GM04503 (cell line): ENCODE results near the gene KLHDC2.
"Not testable (repeated sequence)": the region's sequence is repeated elsewhere in the genome, so short reads cannot be mapped to it uniquely, and the experiment has no call there.

Source experiments
- DNase-seq: peaks from one replicate; pipeline ENCODE4 v3.0.0-alpha.2; 2012; ENCODE audit warnings: low read depth

Gene KLHDC2

GRCh38 chr14:49767571-49768300 lies at the start of gene KLHDC2:
Gene KLHDC2, plus strand, starts transcription at chr14:49768153. Its CDS starts 316 bp downstream, at chr14:49768469.
- DNase-seq = peak; percentile 19

DNA sequence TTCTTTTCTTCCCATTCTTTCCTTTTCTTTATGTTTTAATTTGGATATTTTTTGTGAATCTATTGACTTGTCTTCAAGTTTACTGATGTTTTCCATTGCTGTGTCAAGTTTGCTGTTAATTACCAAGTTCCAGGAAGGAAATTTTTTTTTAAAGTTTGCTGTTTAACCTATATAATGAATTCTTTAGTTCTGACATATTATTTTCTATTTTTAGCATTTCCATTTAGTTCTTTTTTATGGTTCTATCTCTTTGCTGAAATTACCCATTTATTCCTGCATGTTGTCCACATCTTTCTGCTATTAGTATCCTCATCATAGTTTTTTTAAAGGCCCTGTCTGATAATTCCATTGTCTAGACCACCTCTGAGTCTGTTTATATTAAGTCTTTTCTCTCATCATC lies 47.2 kb upstream of the KLHDC2 start:
- DNase-seq = no peak

DNA sequence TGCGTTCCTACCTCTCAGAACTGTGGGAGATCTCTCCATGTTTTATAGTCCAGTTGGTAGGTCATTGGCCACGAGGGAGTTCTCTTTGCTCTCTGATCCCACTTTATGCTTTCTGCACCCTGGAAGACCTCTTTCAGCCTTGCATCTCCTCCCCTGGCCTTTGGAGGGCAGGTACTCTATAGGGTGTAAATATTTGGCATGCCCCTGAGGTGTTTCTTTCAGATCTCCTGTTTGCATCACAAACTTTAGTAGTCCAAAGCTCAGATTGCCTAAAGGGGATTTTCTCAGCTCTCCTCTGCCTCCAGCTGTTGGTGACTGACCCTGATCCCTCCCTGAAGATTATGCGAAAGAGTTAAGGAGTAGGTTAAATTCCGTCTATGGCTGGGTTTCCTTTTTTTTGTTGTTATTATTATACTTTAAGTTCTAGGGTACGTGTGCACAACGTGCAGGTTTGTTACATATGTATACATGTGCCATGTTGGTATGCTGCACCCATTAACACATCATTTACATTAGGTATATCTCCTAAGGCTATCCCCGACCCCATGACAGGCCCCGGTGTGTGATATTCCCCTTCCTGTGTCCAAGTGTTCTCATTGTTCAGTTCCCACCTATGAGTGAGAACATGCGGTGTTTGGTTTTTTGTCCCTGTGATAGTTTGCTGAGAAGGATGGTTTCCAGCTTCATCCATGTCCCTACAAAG lies 46.1 kb upstream of the KLHDC2 start:
- DNase-seq = not testable (repeated sequence)

DNA sequence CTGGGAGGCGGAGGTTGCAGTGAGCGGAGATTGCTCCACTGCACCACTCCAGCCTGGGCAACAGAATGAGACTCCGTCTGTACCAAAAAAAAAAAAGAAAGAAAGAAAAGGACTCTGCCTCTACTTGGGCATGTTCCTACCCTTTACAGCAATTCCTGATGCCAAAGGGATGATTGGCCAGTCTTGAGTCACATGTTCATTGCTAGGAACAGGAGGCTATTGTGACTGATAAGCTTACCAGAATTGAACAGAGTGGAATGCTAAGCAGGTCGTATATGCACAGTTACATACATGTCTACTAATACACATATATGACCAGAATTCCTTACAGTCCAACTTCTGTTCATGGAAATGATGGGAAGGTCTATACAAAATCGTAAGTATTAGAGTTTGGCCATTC lies 40.8 kb upstream of the KLHDC2 start:
- DNase-seq = no peak

- no peak for DNase-seq
Measured at GRCh38 chr14:49732896-49733295, 35.1 kb upstream of the KLHDC2 start.

GRCh38 chr14:49733836-49734235 lies 34.1 kb upstream of the KLHDC2 start:
- DNase-seq = no peak

- not testable (repeated sequence) for DNase-seq
Measured at GRCh38 chr14:49735669-49736068, 32.3 kb upstream of the KLHDC2 start.

- no peak for DNase-seq
Measured at GRCh38 chr14:49745191-49745590, 22.8 kb upstream of the KLHDC2 start.

GRCh38 chr14:49746476-49746875 lies 21.5 kb upstream of the KLHDC2 start:
- not testable (repeated sequence) for DNase-seq

GRCh38 chr14:49754570-49755097 lies 13.3 kb upstream of the KLHDC2 start:
- no peak for DNase-seq

- DNase-seq = no peak
Measured at GRCh38 chr14:49755378-49755777, 12.6 kb upstream of the KLHDC2 start.

GRCh38 chr14:49761839-49762551 lies 6.0 kb upstream of the KLHDC2 start:
- DNase-seq = no peak

- no peak for DNase-seq
Measured at GRCh38 chr14:49766839-49767238, 1.1 kb upstream of the KLHDC2 start.

DNA sequence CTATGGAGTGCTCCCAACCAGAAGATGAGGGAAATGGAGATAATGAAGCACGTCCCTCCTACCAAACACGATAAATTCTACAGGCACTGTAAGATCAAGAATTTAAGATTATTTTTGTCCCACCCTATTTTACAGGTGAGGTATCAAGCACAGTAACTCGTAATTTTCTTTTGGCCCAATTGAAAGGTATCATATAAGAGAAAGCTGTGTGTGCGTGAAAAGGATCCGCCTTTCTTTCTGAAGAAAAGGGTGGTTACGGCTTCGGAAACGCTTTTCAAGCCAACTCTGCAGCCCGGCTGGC lies 733 bp upstream of the KLHDC2 start:
- no peak for DNase-seq

GRCh38 chr14:49768301-49769121 lies 558 bp downstream of the KLHDC2 start:
- peak; percentile 25 for DNase-seq

DNA sequence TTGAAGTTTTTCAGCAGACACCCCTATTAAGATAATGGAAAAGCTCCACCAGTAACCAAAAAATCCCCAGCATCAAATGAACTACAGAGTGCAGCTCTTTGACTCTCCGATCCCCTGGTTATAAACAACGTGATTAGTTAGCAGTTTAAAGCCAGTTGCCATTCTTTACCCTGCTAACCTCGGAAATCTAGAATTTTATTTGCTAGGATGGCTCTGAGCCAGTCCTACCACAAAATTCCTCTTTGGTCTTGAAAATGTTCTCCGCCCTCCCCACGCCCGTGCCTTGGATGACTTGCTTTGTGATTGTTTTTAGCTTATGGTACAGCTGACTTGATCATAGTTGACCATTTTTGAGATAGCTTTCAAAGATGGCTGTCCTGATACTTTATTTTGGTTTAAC lies 1.2 kb downstream of the KLHDC2 start:
- peak; percentile 33 for DNase-seq

DNA sequence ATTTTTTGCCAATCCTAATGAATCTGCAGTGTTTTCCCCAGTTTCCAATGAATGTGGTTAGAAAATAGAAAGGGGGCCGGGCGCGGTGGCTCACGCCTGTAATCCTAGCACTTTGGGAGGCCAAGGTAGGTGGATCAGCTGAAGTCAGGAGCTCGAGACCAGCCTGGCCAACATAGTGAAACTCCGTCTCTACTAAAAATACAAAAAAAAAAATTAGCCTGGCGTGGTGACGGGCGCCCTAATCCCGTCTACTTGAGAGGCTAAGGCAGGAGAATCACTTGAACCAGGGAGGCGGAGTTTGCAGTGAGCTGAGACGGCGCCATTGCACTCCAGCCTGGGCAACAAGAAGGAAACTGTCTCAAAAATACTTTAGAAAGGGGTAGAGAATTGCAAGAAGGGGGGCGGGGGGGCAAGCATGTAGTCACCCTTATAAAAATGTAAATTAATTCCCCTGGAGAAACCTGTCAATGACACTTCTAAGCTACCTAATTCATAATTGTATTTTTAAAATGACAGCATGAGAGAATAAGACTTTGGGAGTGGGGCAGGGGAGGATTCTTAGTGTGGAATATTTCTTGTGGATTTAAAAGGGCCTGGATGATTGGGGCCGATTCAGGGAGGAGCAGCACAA lies 1.7 kb downstream of the KLHDC2 start:
- no peak for DNase-seq

DNA sequence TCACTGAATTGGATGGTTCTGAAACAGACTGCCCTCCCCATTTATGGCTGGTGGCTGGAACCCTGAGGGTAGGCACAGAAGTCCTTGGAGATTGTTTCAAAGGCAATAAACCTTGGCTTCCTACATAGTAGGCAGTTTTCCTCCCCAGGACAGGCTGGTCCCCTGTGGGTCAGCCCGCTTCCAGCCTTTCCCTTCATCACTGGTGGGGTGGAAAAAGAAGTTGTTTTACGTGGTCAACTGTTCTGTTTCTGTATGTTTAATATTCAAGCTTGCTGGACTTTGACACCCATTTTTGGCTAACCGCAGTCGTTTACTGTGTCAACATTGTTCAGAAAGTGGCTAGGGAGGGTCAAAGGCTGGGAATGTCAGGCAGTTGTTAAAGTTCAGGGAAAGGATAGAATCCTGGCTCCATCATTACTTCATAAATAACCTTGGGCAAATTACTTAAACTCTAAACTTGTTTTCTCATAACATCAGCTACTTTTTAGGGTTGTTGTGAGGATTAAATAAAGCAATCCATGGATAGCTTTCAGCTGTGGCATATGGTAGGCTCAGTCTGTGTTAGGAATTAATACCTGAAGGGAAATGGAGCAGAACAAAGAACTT lies 2.4 kb downstream of the KLHDC2 start:
- no peak for DNase-seq

GRCh38 chr14:49771691-49772090 lies 3.7 kb downstream of the KLHDC2 start:
- DNase-seq = not testable (repeated sequence)

DNA sequence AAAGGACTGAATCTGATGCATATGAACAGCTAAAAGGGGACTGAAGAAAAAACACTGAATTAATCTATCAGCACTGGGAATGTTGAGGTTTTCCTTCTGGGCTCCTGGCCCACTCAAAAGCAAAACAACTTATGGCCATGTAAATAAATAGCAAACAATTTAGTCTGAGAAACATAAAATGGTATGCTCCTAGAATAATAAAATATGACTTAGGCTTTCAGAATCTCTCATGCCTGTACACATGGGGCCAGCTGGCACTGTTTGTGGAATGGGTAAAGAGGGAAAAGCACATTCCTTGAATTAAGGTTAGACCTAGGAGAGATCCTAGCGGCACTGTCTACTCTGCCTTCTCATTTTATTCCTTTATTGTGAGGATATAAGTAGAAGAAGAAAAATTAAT lies 6.2 kb downstream of the KLHDC2 start:
- peak; percentile 36 for DNase-seq

GRCh38 chr14:49778421-49778820 lies 10.5 kb downstream of the KLHDC2 start:
- DNase-seq = no peak
